ENCODE measurements around the gene PCBP3.
"Not testable (repeated sequence)": the region's sequence is repeated elsewhere in the genome, so short reads cannot be mapped to it uniquely, and the experiment has no call there.

The PCBP3 gene

DNA sequence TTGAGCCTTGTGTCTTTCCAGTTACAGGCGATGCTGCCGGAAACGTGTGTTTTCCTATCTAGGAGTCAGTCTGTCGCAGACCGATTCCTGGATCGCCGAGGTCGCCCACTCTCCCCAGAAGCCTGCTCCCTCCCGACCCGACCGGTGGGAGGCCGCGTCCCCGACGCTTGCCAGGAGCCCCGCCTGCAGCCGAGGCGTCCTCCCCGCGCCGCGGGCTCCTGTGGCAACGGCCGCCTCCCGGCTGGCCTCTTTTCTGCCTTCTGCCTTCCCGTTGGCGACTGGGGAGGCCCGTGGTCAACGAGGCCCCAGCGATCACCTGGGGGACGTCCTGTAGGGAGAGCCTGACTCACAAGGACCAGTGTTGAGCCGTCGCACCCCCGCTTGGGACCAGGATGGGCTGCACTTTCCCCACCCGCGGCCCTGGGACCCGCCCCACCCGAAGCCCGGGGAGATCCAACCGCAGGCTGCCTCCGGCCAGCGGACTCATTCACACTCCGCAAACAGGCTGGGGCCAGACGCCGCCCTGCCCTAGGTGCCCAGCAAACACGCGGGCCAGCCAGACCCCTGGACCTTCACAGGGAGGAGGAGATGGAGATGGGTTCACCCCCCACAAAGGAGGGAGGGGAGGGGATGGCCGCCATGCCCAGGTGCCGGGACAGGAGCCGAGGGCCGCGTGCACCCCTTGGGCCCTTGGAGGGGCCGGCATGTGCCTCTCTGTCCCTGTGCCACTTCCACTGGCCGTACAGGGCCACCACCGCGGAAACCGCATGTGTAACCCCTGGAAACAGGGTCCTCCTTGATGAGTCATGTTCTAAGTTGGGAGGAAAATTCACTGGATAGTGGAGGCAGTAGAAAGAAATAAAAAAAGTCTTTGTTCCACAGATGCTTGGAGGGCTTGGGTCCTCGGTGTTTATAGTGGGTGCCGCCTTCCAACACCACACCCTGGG, 330.8 kb downstream of the PCBP3 start:
- DNase-seq = no peak

DNA sequence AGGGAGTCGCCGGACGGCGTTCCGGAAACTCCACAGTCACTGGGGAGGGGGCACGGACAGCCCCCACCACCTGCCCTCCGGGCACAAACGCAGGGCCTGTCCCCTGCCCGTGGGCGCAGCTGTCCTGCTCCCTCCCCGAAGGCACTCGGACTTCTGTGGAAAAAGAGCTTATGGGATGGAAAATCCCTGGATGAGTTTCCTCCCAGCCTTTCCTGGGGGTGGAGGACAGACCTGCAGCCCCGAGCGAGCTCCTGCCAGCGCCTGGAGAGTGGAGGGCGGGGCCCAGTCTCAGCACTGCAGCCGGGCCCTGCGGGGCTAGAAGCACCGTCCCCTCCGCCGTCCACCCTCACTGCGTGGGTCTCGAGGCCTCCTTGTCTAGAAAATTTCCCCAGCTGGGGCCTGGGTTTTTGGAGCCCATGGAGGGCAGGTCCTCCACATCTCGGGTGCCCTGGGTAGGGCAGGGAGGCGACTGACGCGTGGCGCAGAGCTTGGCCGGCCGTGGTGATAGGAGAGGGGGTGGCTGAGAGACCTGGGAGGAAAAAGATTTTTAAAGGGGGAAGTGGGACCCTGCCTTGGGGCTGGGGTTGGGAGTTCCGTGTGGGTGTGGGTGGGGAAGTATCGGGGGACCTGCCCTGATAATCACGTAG, 331.6 kb downstream of the PCBP3 start:
- DNase-seq = no peak

DNA sequence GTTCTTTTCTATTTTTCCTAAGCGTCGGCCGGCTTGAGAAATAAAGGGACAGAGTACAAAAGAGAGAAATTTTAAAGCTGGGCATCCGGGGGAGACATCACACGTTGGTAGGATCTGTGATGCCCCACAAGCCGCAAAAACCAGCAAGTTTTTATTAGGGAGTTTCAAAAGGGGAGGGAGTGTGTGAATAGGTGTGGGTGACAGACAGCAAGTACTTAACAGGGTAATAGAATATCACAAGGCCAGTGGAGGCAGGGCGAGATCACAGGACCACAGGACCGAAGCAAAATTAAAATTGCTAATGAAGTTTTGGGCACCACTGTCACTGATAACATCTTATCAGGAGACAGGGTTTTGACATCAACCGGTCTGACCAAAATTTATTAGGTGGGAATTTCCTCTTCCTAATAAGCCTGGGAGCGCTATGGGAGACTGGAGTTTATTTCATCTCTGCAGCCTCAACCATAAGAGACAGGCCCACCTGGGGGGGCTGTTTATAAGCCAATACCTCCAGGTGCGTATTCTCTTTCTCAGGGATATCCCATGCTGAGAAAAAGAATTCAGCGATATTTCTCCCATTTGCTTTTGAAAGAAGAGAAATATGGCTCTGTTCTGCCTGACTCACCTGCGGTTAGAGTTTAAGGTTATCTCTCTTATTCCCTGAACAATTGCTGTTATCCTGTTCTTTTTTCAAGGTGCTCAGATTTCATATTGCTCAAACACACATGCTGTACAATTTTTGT, 332.3 kb downstream of the PCBP3 start:
- not testable (repeated sequence) for DNase-seq

DNA sequence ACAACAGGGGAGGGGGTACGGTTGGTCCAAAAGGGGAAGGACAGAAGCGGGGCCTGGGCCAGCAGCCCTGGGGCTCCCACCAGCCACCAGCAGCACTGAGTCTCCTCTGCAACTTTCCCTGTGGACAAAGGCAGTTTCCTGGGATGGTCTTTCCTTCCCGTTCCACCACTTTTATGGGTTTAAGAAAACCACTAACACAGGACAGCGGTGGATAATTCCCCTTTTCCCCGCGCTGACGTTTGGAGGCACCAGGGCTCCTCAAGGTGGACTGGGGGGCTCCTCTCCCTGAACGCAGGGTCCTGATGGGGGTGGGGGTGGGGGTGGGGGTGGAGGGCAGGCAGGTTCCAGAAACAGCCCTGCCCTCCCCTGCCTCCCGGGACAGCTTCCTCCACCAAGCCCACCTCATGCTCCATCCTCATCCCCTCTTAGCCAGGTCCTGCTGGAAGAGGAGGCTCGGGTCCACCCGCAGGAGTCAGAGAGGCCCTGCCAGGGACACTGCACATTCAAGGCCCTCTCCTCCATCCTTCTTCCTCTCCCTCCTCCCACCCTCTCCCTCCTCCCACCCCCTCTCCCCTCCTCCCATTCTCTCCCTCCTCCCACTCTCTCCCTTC, 333.3 kb downstream of the PCBP3 start:
- DNase-seq = no peak

DNA sequence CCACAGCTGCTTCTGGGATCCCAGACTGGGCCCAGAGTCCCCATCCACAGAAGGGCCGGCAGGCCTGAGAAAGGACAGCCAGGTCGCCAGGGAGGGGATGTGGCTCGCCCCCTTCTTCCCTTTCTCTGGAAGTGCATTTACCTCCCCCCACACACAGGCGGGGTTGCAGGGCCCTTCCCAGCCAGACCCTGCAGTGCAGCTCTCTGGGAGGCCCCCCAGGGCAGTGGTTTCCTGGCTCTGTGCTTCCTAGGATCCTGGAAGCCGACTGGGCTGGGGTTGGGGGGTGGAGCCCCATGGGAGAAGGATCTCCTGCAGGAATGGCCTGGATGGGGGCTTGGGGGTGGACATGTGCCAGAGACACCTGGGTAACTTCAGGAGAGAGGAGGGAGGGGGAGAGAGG, 333.9 kb downstream of the PCBP3 start:
- no peak for DNase-seq

DNA sequence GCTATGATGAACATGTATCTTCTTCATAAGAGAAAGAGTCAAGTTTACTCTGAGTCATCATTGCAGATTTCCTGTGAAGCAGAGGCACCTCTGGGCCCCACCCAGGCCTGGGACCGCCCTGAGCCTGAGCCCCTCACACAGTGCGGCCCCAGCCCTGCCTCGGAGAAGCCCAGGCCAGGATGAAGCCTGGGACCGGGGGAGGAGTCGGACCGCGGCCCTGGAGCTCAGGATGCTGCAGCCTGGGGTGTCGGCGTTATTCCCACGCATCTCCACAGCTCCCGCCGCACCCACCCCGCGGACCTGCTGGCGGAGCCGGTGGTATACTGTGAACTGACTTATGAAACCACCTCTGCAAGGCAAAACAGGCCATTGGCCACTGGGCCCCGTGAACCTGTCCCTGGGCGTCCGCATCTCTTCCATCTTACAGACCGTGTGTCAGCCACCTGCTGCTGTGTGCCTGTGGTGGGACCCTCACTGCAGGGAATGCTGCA, 335.7 kb downstream of the PCBP3 start:
- no peak for DNase-seq

DNA sequence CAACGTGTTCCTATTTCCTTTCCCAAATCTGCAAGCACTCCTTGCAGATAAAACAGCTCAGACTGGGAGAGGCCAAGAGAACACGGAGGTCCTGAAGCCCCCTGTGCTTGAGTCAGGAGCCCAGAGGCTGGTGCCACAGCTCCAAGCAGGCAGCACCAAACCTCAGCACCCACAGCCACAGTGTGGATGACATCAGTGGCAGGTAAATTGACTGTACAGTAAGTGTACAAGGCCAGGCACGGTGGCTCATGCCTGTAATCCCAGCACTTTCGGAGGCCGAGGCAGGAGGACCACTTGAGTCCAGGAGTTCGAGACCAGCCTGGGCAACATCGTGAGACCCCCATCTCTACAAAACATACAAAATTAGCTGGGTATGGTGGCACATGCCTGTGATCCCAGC, 336.1 kb downstream of the PCBP3 start:
- no peak for DNase-seq

DNA sequence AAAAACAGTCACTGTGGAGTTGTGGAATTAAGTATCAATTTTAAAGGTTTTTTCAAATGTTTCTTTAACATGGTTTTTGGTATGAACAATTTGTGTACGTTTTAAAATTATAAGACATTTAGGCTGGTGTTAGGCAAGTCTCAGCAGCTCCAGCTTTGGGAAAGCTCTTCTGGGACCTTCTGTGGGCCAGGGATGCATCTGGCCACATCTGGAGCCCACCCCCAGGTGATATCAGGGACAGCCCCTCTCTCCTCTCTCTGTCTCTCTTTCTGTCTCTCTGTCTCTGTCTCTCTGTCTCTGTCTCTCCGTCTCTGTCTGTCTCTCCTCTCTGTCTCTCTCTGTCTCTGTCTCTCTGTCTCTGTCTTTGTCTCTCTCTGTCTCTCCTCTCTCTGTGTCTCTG, 336.7 kb downstream of the PCBP3 start:
- no peak for DNase-seq

DNA sequence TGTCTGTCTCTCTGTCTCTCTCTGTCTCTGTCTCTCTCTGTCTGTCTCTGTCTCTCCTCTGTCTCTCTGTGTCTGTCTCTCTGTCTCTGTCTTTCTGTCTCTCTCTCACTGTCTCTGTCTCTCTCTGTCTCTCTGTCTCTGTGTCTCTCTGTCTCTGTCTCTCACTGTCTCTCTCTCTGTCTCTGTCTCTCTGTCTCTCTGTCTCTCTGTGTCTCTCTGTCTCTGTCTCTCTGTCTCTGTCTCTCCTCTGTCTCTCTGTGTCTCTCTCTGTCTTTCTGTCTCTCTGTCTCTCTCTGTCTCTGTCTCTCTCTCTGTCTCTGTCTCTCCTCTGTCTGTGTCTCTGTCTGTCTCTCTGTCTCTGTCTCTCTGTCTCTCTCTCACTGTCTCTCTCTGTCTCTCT, 337.2 kb downstream of the PCBP3 start:
- no peak for DNase-seq

DNA sequence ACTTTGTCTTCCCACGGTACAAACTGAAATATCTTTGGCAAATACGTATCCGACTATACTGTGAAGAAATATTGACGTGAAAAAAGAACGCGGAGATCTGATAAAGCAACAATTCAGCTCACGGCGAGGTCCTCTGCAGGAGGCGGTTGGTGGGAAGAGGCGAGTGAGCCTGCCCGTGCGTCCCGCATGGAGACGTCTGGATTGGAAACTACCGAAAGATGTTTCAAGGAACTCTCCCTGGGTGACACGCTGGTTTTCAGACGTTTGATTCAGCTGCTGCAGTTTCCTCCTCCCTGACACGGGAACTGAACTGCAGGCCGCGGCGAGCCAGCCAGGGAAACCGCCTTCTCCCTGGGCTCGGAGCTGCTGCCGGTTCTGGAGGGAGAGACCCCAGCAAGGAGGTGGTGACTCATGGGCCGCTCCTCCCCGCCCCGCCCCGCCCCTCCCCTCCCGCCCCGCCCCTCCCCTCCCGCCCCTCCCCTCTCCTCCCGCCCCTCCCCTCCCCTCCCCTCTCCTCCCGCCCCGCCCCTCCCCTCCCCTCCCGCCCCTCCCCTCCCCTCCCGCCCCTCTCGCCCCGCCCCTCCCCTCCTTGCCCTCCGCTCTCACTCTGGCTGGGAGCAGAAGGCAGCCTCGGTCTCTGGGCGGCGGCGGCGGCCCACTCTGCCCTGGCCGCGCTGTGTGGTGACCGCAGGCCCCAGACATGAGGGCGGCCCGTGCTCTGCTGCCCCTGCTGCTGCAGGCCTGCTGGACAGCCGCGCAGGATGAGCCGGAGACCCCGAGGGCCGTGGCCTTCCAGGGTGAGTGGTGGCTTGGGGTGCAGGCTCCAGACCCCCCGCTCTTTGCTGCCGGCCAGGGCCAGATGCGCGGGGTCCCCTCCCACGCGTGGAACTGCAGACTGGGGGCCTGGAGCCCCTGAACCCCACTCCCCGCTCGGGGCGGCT, 337.9 kb downstream of the PCBP3 start, which contains the start of gene COL6A1:
TSS of gene COL6A1 (plus strand) at position 620 of the 941 bp plus-strand sequence. CDS start at position 701, 81 bp downstream.
- peak; percentile 81 for DNase-seq

DNA sequence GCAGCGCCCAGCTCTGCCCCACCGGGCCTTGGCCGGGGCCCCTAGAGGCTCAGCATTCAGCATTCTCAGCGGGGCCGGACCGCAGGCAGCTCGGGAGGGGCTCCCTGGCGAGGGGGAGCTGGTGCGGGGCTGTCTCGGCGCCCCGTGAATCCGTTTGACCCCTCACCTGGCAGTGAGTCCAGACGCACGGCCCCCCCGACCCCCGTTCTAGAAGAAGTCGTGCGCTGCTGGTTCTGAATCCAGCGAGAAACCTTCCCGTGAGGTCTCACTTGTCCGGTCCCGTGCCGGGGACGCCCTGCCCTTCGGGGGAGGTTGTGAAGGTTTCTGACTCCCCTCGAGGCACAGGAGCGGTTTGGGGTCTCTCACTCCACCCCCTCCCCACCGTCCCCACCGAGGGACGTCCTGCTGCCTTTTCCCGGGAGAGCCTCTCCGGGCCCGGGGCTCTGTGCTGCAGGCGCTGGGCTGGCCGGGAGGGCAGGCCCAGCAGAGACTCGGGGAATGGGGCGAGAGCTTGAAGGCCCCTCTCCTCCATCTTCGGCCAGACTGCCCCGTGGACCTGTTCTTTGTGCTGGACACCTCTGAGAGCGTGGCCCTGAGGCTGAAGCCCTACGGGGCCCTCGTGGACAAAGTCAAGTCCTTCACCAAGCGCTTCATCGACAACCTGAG, 338.7 kb downstream of the PCBP3 start:
- no peak for DNase-seq

DNA sequence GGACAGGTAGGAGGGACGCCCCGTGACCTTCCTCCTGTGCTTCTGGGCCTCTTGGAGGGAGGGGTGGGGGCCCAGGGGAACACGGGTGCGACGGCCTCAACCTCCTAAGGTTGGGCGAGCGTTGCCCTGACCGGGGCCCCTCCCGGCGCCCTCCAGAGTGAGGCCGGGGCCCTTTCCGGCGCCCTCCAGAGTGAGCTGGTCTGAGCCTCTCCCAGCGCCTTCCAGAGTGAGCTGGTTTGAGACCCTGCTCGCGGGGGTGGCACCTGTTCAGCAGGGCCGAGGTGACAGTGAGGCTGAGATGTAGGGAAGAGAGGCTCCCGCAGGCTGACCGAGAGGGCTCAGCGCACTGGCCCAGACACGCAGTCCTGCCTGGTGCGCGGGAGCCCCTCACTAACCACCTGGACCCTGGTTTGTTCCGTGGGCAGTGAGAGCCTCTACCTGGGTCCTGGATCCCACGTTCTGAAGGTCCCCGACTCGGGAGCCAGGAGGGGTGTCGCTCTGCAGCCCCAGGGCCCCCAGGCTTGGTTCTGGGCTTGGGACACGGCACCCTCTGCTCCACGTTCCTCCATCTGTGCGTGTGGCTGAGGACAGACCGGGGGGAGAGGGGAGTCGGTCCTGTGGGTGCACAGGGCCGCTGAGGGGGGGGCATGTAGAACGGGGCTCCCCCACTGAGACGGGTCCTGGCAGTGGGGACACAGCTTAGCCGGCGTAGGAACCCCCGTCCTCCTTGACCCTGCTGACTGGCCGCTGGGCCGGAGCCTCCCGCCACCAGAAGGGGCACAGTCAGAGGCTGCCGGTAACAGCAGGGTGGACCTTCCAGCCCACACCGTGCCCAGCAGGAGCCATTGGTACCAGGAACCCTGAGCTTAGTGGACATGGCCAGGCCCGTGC, 339.5 kb downstream of the PCBP3 start:
- DNase-seq = no peak

DNA sequence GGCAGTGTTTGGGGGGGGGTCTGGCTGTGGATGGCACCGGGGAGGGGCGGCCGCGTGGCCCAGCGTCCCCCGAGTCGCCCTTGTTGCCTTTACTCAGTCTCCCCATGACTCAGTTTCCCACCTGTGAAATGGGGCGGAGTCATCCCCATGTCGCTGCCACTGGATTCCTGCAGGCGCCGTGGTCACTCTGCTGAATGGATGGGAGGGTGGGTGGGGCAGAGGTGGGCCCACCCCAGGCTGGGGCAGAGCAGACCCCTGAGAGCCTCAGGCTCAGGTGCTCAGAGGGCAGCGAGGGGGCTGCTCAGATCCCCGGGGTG, 340.1 kb downstream of the PCBP3 start:
- no peak for DNase-seq

DNA sequence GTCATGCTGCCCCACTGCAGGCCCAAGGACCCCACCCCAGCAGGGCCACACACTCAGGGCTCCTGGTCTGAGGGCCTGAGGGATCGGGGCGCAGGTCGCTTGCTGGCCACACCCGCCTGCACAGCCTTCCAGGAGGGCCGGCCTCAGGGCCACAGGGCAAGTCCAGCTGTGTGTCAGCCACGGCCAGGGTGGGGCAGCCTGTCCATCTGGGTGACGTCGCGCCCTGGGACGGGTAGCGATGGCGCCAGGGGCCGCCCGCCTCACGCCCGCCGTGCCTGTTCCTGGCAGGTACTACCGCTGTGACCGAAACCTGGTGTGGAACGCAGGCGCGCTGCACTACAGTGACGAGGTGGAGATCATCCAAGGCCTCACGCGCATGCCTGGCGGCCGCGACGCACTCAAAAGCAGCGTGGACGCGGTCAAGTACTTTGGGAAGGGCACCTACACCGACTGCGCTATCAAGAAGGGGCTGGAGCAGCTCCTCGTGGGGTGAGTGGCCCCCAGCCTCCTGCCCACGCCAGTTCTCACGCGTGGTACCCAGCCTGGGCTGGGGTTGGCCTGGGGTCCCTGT, 340.5 kb downstream of the PCBP3 start:
- no peak for DNase-seq

DNA sequence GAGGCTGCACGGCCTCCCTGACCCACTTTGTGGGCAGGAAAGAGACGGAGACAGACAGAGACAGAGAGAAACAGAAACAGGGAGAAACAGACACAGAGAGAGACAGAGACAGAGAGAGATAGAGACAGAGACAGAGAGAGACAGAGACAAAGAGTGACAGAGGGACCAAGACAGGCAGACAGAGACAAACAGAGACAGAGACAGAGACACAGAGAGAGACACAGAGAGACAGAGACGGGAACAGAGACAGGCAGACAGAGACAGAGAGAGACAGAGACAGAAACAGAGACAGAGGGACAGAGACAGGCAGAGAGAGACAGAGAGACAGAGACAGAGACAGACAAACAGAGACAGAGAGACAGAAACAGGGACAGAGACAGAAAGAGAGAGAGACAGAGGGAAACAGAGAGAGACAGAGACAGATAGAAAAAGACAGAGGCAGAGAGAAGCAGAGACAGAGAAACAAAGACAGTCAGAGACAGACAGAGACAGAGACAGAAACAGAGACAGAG, 341.1 kb downstream of the PCBP3 start:
- no peak for DNase-seq

DNA sequence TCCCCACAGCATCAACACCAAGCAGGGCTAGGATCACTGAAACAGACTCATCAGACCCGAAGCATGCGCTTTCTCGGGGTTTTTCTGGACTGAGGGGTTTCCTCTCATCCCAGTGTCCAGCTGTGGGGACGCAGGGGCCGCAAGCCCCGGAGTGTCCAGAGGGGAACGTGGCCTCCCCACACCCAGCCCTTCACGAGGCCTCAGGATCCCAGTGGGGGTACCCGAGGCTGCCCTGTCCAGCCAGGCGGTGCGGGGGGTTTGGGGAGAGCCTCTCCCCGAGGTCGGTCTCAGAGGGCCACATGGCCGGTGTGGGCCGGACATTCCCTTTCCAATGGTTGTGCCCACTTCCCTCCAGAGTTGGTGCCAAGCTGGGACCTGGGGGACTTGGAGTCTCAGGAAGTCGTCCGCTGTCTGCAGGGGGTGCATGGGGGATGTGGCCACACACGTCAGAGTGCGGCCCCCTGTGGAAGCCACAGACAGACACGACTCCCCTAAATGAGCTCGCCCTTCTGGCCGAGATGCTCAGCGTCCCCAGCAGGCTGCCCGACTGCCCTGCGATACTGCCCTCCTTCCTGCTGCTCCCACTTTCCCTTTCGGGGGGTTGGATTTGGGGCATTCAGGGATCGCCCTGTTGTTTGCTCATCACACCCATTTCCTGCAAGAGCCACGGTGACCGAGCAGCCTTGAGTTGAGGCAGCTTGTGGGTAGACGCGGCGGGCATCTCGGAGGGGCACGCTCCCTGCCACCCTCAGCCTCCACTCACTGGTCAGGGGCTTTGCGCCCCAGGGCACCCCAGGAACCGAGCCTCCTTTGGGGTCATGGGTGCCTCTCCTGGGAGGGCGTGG, 342.2 kb downstream of the PCBP3 start:
- no peak for DNase-seq

DNA sequence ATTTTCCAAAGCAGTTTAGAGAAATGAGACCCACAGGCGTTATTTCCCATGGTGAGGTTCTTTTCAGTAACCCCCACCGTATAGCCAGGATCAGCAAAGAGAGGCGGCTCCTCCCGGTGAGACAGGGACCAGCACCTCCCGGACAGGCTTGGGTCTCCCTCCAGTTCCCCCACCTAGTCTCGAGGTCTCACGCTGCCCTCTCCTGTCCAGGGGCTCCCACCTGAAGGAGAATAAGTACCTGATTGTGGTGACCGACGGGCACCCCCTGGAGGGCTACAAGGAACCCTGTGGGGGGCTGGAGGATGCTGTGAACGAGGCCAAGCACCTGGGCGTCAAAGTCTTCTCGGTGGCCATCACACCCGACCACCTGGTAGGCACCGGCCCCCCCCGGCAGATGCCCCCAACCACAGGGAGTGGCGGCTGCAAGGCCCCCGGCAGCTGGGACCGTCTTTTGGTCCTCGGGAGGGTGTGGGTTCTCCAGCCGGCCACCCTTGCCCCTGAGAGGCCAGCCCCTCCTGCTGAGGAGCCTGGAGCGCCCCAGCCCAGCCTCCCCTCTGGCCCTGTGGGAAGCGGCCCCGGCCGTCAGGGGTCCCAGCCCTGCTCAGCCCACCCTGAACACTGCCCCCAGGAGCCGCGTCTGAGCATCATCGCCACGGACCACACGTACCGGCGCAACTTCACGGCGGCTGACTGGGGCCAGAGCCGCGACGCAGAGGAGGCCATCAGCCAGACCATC, 343.0 kb downstream of the PCBP3 start:
- DNase-seq = no peak
